Glutamatergic neuron (in vitro differentiated cells): ENCODE data around the gene GPR158. TPM values are rescaled to one million over a fixed set of nuclear protein-coding genes. Genes with fewer than 3 reads are reported as not detected.
A peak's percentile ranks its signal among the peaks of the same experiment; 100 is the strongest.

Experiments used
- DNase-seq: peaks from one replicate; pipeline ENCODE4 v3.0.0; 2022
- H3K27ac Mint-ChIP-seq: one replicate; pipeline ENCODE4 v1.8.0; 2020; ENCODE audit warnings: mild to moderate bottlenecking, mixed read lengths, inconsistent platforms; ENCODE audit not compliant: unreplicated experiment
- H3K27me3 Mint-ChIP-seq: one replicate; pipeline ENCODE4 v1.8.0; 2020; ENCODE audit warnings: mild to moderate bottlenecking, moderate library complexity, mixed read lengths, inconsistent platforms; ENCODE audit not compliant: unreplicated experiment
- H3K36me3 Mint-ChIP-seq: one replicate; pipeline ENCODE4 v1.8.0; 2020; ENCODE audit warnings: mild to moderate bottlenecking, mixed read lengths, inconsistent platforms; ENCODE audit not compliant: unreplicated experiment
- H3K4me1 Mint-ChIP-seq: one replicate; pipeline ENCODE4 v1.8.0; 2020; ENCODE audit warnings: mild to moderate bottlenecking, low read depth, mixed read lengths, inconsistent platforms; ENCODE audit not compliant: unreplicated experiment
- H3K4me3 Mint-ChIP-seq: one replicate; pipeline ENCODE4 v1.8.0; 2020; ENCODE audit warnings: mild to moderate bottlenecking, mixed read lengths, inconsistent platforms; ENCODE audit not compliant: unreplicated experiment
- H3K9me3 Mint-ChIP-seq: one replicate; pipeline ENCODE4 v1.8.0; 2020; ENCODE audit warnings: mild to moderate bottlenecking, moderate library complexity, mixed read lengths, inconsistent platforms; ENCODE audit not compliant: unreplicated experiment
- total RNA-seq: library from RNA; stranded (reverse); fragmentation: NEBNext Ultra II Directional; extraction: Animal tissue kit (Norgen Biotek cat#: 25700); gene quantifications from one replicate; pipeline ENCODE4 v1.2.1, GENCODE V29; 2021; ENCODE audit not compliant: unreplicated experiment
- TF ChIP-seq, protein P1 (sequence below): fragments of 200-600 bp; sonication (generic); IDR thresholded peaks from one replicate; pipeline ENCODE4 v1.5.0; 2021; ENCODE audit not compliant: partially characterized antibody, unreplicated experiment

The GPR158 gene
- total RNA-seq, 1 donor from 2014 or later = 2.6 TPM

DNA sequence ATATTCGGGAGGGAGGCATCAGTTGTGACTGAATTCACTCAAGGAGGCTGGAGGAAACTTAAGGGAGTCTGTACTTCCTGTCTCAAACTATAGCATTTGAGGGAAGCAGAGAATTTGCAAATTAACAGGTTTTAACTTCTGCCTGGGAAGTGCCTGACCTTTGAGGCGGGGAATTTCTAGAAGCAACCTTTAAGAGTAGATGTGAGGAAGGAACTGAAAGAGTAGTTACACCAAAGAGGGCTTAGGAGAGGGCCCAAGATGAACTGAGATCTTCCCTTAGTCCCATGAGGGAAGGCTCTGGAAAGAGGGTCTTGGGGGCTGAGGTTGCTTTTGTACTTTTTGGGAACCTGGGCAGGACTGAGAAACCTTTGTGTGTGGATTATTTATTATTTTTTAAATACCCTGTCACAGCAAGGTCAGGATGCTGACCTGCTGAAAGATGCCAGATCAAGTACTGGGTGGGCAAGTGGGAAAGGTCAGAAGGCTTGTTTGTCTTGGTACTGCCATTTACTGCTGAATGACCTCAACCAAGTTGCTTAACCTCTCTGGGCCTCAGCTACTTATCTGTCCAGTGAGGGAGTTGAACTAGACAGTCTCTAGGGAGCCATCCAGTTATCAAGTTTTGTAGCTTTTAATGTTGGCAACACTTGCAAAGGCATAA is 2.4 kb downstream of the GPR158 start:
- TF ChIP-seq, protein P1, sequence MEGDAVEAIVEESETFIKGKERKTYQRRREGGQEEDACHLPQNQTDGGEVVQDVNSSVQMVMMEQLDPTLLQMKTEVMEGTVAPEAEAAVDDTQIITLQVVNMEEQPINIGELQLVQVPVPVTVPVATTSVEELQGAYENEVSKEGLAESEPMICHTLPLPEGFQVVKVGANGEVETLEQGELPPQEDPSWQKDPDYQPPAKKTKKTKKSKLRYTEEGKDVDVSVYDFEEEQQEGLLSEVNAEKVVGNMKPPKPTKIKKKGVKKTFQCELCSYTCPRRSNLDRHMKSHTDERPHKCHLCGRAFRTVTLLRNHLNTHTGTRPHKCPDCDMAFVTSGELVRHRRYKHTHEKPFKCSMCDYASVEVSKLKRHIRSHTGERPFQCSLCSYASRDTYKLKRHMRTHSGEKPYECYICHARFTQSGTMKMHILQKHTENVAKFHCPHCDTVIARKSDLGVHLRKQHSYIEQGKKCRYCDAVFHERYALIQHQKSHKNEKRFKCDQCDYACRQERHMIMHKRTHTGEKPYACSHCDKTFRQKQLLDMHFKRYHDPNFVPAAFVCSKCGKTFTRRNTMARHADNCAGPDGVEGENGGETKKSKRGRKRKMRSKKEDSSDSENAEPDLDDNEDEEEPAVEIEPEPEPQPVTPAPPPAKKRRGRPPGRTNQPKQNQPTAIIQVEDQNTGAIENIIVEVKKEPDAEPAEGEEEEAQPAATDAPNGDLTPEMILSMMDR = no peak
- Mint-ChIP-seq H3K4me3 (peak overlapping the region; percentile 88), H3K9me3 (peaks cover 2% of the 10 kb centered on the region)

DNA sequence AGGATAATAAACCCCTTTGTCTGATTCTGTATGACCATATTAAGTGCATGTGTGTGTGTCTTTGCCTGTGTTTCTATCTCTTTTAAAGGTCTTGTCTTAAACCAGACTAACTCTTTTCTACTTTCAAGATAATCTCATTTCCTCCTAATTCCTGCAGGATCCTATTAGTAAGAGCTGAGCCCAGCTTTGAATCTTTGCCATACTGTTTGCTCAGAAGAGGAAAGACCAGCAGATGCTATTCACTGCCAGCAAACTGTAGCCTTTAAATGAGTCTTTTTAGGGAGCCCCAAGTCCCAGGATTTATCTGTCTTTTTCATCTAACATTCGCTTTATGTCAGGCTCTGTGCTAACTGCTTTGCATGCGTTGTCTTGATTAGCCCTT is 2.9 kb downstream of the GPR158 start:
- Mint-ChIP-seq H3K27me3 (peaks cover 5% of the 10 kb centered on the region), H3K27ac (no peak overlapping the region), H3K9me3 (peaks cover 2% of the 10 kb centered on the region), H3K36me3 (no peaks in the 10 kb centered on the region), H3K4me3 (peak overlapping the region; percentile 88), H3K4me1 (no peaks in the 10 kb centered on the region)
- TF ChIP-seq, protein P1 = no peak
- no peak for DNase-seq

More for the DNA sequence above, 2.4 kb downstream of the GPR158 start:
- no peaks in the 10 kb centered on the region for H3K36me3 Mint-ChIP-seq
- H3K4me1 Mint-ChIP-seq = no peaks in the 10 kb centered on the region
- H3K27me3 Mint-ChIP-seq = peaks cover 5% of the 10 kb centered on the region
- H3K27ac Mint-ChIP-seq = no peak overlapping the region
- no peak for DNase-seq

DNA sequence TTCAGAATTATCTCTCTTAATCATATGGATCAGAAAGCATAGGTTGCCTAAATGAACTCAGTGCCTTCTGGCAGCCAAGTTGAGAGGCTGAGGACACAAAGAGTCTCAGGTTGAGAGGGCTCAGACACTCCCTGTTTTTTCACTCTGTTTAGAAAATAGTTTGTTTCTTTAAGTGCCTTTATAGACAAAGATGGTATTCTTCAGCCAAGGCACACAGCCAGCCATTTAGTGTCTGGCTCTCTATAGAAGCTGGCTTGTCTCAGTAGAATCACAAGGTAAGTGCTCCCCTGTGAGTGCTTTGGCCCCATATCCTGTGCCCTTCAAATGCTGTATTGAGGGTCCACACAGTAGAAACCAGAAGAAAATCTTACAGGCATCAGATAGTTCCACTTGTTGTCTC is 3.6 kb downstream of the GPR158 start:
- Mint-ChIP-seq H3K9me3 (peaks cover 2% of the 10 kb centered on the region), H3K36me3 (no peaks in the 10 kb centered on the region), H3K27me3 (peaks cover 5% of the 10 kb centered on the region), H3K4me1 (no peaks in the 10 kb centered on the region), H3K27ac (no peak overlapping the region), H3K4me3 (no peak overlapping the region)
- TF ChIP-seq, protein P1 = no peak
- DNase-seq = no peak

DNA sequence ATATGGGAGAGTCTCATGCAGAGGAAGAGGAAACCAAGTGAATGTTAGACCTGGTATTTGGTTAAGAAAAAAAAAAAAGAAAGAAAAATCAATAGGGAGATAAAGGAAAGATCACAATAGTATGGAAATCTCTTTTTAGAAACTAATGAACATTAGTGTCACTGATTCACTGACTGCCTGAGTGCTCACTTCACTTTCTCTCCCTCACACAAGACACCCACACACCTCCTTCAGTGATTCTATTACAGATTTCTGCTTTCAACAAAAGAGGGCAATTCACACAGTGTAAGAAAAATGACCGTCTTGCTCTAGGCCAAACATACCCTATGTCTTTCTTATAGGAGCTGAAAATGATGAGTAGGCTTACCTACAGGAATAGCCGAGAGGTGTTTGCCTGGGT is 6.0 kb downstream of the GPR158 start:
- no peaks in the 10 kb centered on the region for H3K9me3 Mint-ChIP-seq
- no peak overlapping the region for H3K27ac Mint-ChIP-seq
- no peak overlapping the region for H3K4me3 Mint-ChIP-seq
- peaks cover 6% of the 10 kb centered on the region for H3K27me3 Mint-ChIP-seq
- no peaks in the 10 kb centered on the region for H3K36me3 Mint-ChIP-seq
- DNase-seq = no peak
- TF ChIP-seq, protein P1 = no peak
- no peaks in the 10 kb centered on the region for H3K4me1 Mint-ChIP-seq

DNA sequence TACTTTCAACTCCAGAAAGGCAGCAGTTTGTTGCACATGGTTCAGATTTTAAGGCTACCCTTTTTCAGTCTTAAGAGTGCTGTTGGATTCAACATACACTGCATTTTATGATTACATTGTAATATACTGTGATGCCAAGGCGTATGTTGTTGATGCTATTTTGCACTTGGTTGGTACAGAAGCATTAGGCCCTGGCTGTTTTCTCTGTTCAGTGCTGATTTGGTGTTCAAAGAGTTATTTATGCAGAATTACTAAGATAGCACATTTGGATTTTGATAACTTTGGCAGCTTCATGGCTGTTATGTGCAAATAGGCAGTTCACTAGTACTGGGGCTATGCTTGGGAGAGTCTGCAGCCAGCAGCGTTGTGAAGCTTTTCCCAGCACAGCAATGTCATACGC is 7.8 kb downstream of the GPR158 start:
- H3K4me3 Mint-ChIP-seq = no peak overlapping the region
- no peak for DNase-seq

More for the DNA sequence above, 7.8 kb downstream of the GPR158 start:
- Mint-ChIP-seq H3K36me3 (no peaks in the 10 kb centered on the region), H3K9me3 (no peaks in the 10 kb centered on the region), H3K27me3 (peaks cover 2% of the 10 kb centered on the region), H3K27ac (no peak overlapping the region), H3K4me1 (no peaks in the 10 kb centered on the region)
- TF ChIP-seq, protein P1 = no peak
